Central memory CD8-positive, alpha-beta T cell (primary cell): Measurements from ENCODE around the gene ZNF516.

ENCODE experiments used
- ATAC-seq: fragments of 150-1000 bp; cut with Tn5 transposase; replicated peaks from 2 replicates; pipeline ENCODE4 v1.10.0; 2022; ENCODE audit warnings: mild to moderate bottlenecking, moderate FRiP score, moderate number of reproducible peaks; ENCODE audit not compliant: poor library complexity, severe bottlenecking; ENCODE audit errors: extremely low read depth
- DNase-seq, 2 donors: peaks; one replicate each; pipeline ENCODE4 v3.0.0; 2021; ENCODE audit warnings: low spot score in 2 of 2
- H3K27ac Mint-ChIP-seq: one replicate; pipeline ENCODE4 v1.8.0; 2022; ENCODE audit warnings: low read depth, mild to moderate bottlenecking, moderate library complexity, mixed read lengths
- H3K27me3 Mint-ChIP-seq: one replicate; pipeline ENCODE4 v1.8.0; 2022; ENCODE audit warnings: mixed read lengths
- H3K36me3 Mint-ChIP-seq: one replicate; pipeline ENCODE4 v1.8.0; 2022; ENCODE audit warnings: mild to moderate bottlenecking, moderate library complexity, mixed read lengths; ENCODE audit not compliant: insufficient read depth
- H3K4me1 Mint-ChIP-seq: one replicate; pipeline ENCODE4 v1.8.0; 2022; ENCODE audit warnings: mixed read lengths
- H3K4me3 Mint-ChIP-seq: one replicate; pipeline ENCODE4 v1.8.0; 2022; ENCODE audit warnings: mild to moderate bottlenecking, moderate library complexity, mixed read lengths
- H3K9me3 Mint-ChIP-seq: one replicate; pipeline ENCODE4 v1.8.0; 2022; ENCODE audit warnings: mixed read lengths

ZNF516 gene

DNA sequence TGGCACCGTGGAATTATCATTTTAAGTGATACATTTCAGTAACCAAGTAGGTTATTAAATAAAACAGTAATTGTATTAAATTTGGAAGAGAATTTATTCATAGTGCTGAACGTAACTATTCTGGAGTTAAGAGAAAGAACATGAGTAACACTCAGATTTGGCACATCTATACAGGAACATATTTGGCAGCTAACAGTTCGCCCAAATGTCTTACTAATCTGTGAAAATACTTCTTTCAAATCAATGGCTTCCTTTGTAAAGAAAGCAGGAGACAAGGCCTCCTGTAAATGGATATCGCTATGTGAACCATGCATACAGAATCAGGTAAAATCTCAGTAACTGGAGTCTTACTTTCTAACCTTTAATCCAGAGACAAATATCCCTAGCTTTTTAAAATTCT lies 64.4 kb downstream of the ZNF516 start:
- no peaks in the 10 kb centered on the region for H3K9me3 Mint-ChIP-seq
- DNase-seq (no peak), ATAC-seq (no peak)
- no peak overlapping the region for H3K27ac Mint-ChIP-seq
- no peak overlapping the region for H3K4me3 Mint-ChIP-seq
- H3K36me3 Mint-ChIP-seq, result peaks cover 2% of the 10 kb centered on the region
- peaks cover 36% of the 10 kb centered on the region for H3K27me3 Mint-ChIP-seq
- H3K4me1 Mint-ChIP-seq, result no peaks in the 10 kb centered on the region

- H3K4me1 Mint-ChIP-seq, result no peaks in the 10 kb centered on the region
- H3K9me3 Mint-ChIP-seq, result no peaks in the 10 kb centered on the region
- DNase-seq, result no peak
- peaks cover 27% of the 10 kb centered on the region for H3K27me3 Mint-ChIP-seq
- H3K4me3 Mint-ChIP-seq, result no peak overlapping the region
- peaks cover 4% of the 10 kb centered on the region for H3K36me3 Mint-ChIP-seq
- no peak for ATAC-seq
- H3K27ac Mint-ChIP-seq, result no peak overlapping the region
Measured at GRCh38 chr18:76429262-76430126, 65.5 kb downstream of the ZNF516 start.

DNA sequence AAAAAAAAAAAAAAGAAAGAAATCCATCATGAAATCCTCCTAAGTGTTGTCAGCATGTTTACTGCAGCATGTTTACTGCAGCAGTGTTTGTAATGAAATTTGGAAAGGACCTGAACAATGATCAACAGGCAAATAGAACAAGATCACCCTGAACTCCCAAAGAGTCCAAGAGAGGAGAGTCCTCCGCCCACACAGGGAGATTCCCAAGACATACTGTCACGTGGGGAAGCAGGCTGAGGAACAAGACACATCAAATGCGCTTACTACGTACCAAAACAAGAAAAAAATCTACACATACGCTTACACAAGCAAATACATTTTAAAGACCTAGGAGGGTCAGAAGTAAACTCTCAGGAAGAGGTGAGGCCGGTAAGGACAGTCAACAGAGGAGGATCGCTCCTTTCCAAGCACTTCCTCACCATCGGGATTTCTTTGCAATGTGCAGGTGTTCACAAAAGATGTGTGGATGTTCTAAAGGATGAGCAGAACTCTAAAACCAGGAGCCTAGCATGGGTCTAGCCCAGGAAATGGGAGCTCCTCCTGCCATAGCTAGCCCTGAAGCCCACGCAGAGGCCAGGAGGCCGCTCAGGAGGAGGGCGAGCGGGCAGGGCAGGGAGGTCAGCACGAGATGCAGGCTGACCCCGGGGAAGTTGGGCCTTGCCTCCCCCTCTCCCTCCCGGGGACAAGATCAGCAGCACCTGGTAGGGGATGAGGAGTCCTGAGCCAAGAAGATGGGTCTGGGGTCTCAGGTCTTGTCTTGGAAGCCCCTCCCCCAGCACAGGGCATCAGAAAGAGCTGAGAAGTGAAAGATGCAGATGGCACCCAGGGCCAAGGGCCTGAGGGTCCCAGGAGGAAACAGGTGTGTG lies 66.4 kb downstream of the ZNF516 start:
- ATAC-seq (no peak), DNase-seq (no peak)
- Mint-ChIP-seq H3K9me3 (no peaks in the 10 kb centered on the region), H3K4me3 (no peak overlapping the region), H3K4me1 (no peaks in the 10 kb centered on the region), H3K27me3 (peaks cover 26% of the 10 kb centered on the region), H3K36me3 (peaks cover 4% of the 10 kb centered on the region), H3K27ac (no peak overlapping the region)

DNA sequence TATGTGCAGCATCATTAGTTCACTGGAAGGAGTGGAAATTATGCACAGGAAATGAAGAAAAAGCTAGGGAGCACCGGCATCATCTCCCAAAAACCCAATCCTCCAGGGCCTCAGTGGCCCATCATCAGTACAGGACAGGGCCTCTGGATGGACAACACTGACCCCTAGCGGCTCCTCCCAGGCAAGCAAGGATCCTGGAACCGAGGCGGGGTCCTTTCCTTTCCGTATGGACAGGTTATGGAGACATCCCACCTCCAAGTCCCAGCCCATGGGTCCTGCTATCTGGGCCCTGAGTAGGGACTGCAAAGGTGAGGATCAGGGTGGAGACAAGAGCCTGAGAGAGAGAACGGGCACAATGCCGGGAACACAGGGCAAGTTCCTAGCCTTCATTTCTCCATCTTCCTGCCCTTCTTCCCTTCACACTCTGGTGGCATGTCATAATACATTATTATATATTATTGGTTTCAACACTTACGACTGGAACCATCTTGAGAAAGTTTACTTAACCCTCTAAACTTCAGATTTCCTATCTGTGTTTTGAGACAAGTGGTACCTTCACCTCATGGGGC lies 68.2 kb downstream of the ZNF516 start:
- no peaks in the 10 kb centered on the region for H3K4me1 Mint-ChIP-seq
- ATAC-seq (no peak), DNase-seq (no peak)
- H3K36me3 Mint-ChIP-seq, result peaks cover 4% of the 10 kb centered on the region
- no peak overlapping the region for H3K27ac Mint-ChIP-seq
- H3K27me3 Mint-ChIP-seq, result peaks cover 25% of the 10 kb centered on the region
- H3K4me3 Mint-ChIP-seq, result no peak overlapping the region
- H3K9me3 Mint-ChIP-seq, result no peaks in the 10 kb centered on the region

DNA sequence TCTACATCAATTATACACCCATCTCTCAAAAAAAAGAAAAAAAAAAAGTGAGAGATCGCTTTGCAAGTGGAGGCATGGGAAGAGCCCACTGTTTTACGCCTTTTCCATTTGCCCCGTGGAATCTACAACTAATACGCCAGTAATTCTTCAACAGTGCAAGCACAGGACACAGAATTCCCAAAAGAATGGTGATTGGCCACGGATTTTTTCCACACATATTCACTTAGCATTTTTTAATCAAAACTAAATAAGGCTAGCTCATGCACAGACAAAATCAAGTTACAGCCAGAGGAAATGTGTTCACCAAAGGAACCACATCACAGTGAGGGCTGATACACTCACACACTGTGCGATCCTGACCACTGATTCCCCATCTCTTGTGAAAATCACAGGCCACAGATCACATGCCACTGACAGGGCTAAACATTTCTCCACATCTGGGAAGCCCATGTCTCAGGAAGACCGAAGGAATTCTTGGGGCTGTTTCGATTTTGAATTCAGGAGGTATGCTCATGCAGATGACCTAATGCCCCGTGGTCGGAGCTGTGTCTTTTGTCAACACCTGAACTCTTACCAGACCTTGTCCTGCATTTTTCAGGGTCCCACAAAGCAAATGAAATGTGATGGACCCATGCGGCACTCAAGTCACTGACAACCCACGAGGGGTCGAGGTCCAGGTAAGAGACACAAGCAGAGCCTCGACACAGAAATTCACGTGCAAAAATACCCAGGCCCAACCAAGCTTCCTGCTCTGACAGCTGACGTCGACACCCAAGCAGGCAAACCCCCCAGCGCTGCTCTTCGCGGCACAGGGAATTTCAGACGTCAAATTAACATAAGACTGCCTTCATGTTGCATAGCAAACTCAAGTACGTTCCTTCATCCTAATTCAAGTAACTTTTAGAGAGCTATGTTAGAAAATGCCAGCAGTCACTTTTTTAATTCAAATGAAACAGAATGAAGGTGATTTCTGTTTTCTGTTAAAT lies 69.6 kb downstream of the ZNF516 start:
- DNase-seq, result no peak
- no peaks in the 10 kb centered on the region for H3K9me3 Mint-ChIP-seq
- H3K36me3 Mint-ChIP-seq, result peaks cover 2% of the 10 kb centered on the region
- no peaks in the 10 kb centered on the region for H3K4me1 Mint-ChIP-seq
- ATAC-seq, result no peak
- no peak overlapping the region for H3K4me3 Mint-ChIP-seq
- H3K27me3 Mint-ChIP-seq, result peaks cover 31% of the 10 kb centered on the region
- no peak overlapping the region for H3K27ac Mint-ChIP-seq

DNA sequence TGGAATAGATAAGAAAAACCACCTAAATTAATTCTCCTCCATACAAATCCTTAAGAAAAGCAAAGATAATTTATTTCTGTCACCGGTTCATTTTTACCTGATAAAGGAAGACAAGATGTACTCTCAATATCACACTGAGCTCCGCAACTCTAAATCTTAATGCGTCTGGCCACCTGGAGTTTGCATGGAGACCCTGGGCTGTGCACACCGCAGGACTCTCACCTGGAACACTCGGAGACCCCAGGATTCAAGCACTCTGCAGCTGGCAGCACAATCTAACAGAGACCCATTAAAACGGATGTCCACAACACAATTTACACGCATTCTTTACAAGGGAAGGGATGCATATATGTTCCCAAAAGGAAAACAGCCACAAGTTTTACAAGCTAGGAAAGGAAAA lies 72.2 kb downstream of the ZNF516 start:
- ATAC-seq (no peak), DNase-seq (no peak)
- Mint-ChIP-seq H3K36me3 (peaks cover 2% of the 10 kb centered on the region), H3K27me3 (peaks cover 33% of the 10 kb centered on the region), H3K4me3 (no peak overlapping the region), H3K9me3 (no peaks in the 10 kb centered on the region), H3K4me1 (no peaks in the 10 kb centered on the region), H3K27ac (no peak overlapping the region)

GRCh38 chr18:76422121-76422520 lies 72.9 kb downstream of the ZNF516 start:
- ATAC-seq (no peak), DNase-seq (no peak)
- H3K4me3 Mint-ChIP-seq, result no peak overlapping the region
- peaks cover 33% of the 10 kb centered on the region for H3K27me3 Mint-ChIP-seq
- no peak overlapping the region for H3K27ac Mint-ChIP-seq
- no peaks in the 10 kb centered on the region for H3K4me1 Mint-ChIP-seq
- peaks cover 2% of the 10 kb centered on the region for H3K36me3 Mint-ChIP-seq
- no peaks in the 10 kb centered on the region for H3K9me3 Mint-ChIP-seq

- ATAC-seq, result no peak
- H3K27ac Mint-ChIP-seq, result no peak overlapping the region
Measured at GRCh38 chr18:76421685-76422078, 73.4 kb downstream of the ZNF516 start.

GRCh38 chr18:76420898-76421684 lies 74.0 kb downstream of the ZNF516 start:
- peaks cover 33% of the 10 kb centered on the region for H3K27me3 Mint-ChIP-seq
- no peak overlapping the region for H3K4me3 Mint-ChIP-seq
- H3K36me3 Mint-ChIP-seq, result peaks cover 2% of the 10 kb centered on the region
- H3K4me1 Mint-ChIP-seq, result no peaks in the 10 kb centered on the region
- ATAC-seq (no peak), DNase-seq (no peak)
- H3K27ac Mint-ChIP-seq, result no peak overlapping the region
- H3K9me3 Mint-ChIP-seq, result no peaks in the 10 kb centered on the region

More at GRCh38 chr18:76421685-76422078, 73.4 kb downstream of the ZNF516 start:
- Mint-ChIP-seq H3K4me3 (no peak overlapping the region), H3K9me3 (no peaks in the 10 kb centered on the region), H3K4me1 (no peaks in the 10 kb centered on the region), H3K27me3 (peaks cover 33% of the 10 kb centered on the region), H3K36me3 (peaks cover 2% of the 10 kb centered on the region)
- no peak for DNase-seq

- H3K9me3 Mint-ChIP-seq, result no peaks in the 10 kb centered on the region
- H3K27ac Mint-ChIP-seq, result no peak overlapping the region
- no peaks in the 10 kb centered on the region for H3K4me1 Mint-ChIP-seq
- no peak for ATAC-seq
- H3K27me3 Mint-ChIP-seq, result peaks cover 39% of the 10 kb centered on the region
- H3K4me3 Mint-ChIP-seq, result no peak overlapping the region
- no peaks in the 10 kb centered on the region for H3K36me3 Mint-ChIP-seq
- no peak for DNase-seq
Measured at GRCh38 chr18:76419811-76420210, 75.2 kb downstream of the ZNF516 start.

DNA sequence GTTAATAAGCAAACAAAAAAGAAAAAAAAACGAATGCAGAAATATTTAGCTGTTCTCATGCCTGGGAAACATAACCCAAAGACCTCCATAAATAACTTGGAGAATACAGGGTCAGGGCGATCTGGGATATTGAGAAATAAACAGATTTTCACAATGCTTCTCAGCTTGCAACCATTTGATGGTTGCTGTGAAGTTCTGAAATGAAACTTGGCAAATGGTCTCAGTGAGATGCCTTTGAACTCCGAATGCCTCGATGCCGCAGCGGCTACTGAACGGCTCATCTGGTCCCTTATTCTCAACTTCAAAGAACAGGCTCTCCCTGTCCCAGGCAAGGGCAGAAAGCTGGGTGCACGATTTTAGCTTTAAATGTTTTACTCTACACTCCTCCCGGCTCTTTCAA lies 78.1 kb downstream of the ZNF516 start:
- DNase-seq (no peak), ATAC-seq (no peak)
- no peak overlapping the region for H3K27ac Mint-ChIP-seq
- no peaks in the 10 kb centered on the region for H3K36me3 Mint-ChIP-seq
- peaks cover 30% of the 10 kb centered on the region for H3K27me3 Mint-ChIP-seq
- no peaks in the 10 kb centered on the region for H3K9me3 Mint-ChIP-seq
- H3K4me3 Mint-ChIP-seq, result no peak overlapping the region
- no peaks in the 10 kb centered on the region for H3K4me1 Mint-ChIP-seq
